Right atrium auricular region (tissue), 2 donors: ENCODE measurements around the gene ABI2. TPM values are rescaled to one million over a fixed set of nuclear protein-coding genes. Genes with fewer than 3 reads are reported as not detected.

Experiments
- DNase-seq: peaks from one replicate; pipeline ENCODE4 v3.0.0-alpha.2; 2019; ENCODE audit warnings: low spot score
- H3K27ac ChIP-seq, 2 donors: fragments of 200-600 bp; sonication (generic); 1 replicate in 1 of 2; 2 replicates in 1 of 2; pipeline ENCODE4 v1.5.1; 2016 to 2019
- H3K27me3 ChIP-seq, 2 donors: fragments of 200-600 bp; sonication (generic); one replicate each; pipeline versions ENCODE4 v1.5.1 to v1.6.0; 2017 to 2019
- H3K36me3 ChIP-seq: fragments of 200-600 bp; sonication (generic); one replicate; pipeline ENCODE4 v1.5.1; 2016
- H3K4me1 ChIP-seq, 2 donors: fragments of 200-600 bp; sonication (generic); one replicate each; pipeline versions ENCODE4 v1.5.1 to v1.6.0; 2017 to 2019
- H3K4me3 ChIP-seq, 2 donors: fragments of 200-600 bp; sonication (generic); 1 replicate in 1 of 2; 2 replicates in 1 of 2; pipeline ENCODE4 v1.5.1; 2017 to 2019; ENCODE audit warnings: mild to moderate bottlenecking in 1 of 2, moderate library complexity in 1 of 2
- H3K9me3 ChIP-seq, 2 donors: fragments of 200-600 bp; sonication (generic); one replicate each; pipeline ENCODE4 v1.5.1; 2019
- total RNA-seq, 2 donors: library from RNA; depleted of rRNA; stranded (reverse); fragments of >200 nt; gene quantifications; one replicate each; pipeline ENCODE4 v1.1.0, GENCODE V29; 2016
- TF ChIP-seq, protein P1 (sequence below), 2 donors: fragments of 200-600 bp; sonication (generic); IDR thresholded peaks; one replicate each; pipeline ENCODE4 v1.5.1; 2019; ENCODE audit warnings: antibody characterized with exemption in 2 of 2

The ABI2 gene
- total RNA-seq, 2 donors from 2014 or later: 41.5 to 52.0 TPM

DNA sequence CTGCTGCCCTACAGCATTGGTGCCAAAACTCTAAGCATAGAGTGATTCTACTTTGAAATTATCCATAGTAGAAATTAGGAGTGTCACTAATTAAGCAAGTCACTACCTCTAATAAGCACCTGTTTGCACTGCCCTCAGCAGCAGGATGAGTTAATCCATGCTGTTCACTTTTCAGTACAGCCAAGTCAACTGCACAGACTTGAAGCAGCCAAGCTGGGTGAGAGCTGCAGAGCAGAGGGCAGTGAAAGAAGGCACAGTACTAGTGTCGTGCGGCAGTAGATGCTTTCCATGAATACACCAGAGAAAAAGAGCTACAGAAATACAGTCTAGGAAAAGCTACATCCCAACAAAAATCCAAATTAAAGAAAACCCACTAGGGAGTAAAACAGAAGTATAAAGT is 108.3 kb downstream of the ABI2 start:
- H3K9me3 ChIP-seq: no peaks in the 10 kb centered on the region
- no peaks in the 10 kb centered on the region for H3K27me3 ChIP-seq
- DNase-seq: no peak
- no peaks in the 10 kb centered on the region for H3K4me1 ChIP-seq
- H3K36me3 ChIP-seq: peaks cover 27% of the 10 kb centered on the region
- no peak overlapping the region for H3K4me3 ChIP-seq
- TF ChIP-seq, protein P1, sequence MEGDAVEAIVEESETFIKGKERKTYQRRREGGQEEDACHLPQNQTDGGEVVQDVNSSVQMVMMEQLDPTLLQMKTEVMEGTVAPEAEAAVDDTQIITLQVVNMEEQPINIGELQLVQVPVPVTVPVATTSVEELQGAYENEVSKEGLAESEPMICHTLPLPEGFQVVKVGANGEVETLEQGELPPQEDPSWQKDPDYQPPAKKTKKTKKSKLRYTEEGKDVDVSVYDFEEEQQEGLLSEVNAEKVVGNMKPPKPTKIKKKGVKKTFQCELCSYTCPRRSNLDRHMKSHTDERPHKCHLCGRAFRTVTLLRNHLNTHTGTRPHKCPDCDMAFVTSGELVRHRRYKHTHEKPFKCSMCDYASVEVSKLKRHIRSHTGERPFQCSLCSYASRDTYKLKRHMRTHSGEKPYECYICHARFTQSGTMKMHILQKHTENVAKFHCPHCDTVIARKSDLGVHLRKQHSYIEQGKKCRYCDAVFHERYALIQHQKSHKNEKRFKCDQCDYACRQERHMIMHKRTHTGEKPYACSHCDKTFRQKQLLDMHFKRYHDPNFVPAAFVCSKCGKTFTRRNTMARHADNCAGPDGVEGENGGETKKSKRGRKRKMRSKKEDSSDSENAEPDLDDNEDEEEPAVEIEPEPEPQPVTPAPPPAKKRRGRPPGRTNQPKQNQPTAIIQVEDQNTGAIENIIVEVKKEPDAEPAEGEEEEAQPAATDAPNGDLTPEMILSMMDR (IDR thresholded peaks at IDR 0.05): no peak
- no peak overlapping the region for H3K27ac ChIP-seq

DNA sequence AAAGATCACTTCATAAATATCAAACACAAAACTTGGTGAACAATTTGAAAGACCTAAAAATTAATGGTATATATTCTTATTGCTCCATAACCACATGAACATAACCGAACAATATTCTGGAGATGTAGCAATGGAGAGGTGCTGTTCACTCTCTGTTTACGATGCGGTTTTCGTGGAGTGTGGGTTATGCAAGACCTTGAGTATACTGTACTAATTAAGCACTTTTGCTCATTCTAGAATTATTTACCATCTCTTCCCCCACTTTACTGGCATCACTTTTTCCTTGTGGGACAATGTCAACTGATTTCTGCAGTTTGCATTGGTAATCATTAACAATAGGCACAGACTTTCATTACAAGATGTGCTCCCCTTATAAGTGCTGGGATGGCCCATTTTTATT is 109.3 kb downstream of the ABI2 start:
- Histone ChIP-seq H3K36me3 (peaks cover 35% of the 10 kb centered on the region), H3K27me3 (no peaks in the 10 kb centered on the region), H3K9me3 (no peaks in the 10 kb centered on the region), H3K4me3 (no peak overlapping the region), H3K27ac (no peak overlapping the region), H3K4me1 (no peaks in the 10 kb centered on the region)
- TF ChIP-seq, protein P1 (IDR thresholded peaks at IDR 0.05): no peak
- no peak for DNase-seq

GRCh38 chr2:203438528-203438927 is 110.3 kb downstream of the ABI2 start:
- Histone ChIP-seq H3K27ac (no peak overlapping the region), H3K4me3 (no peak overlapping the region), H3K4me1 (no peaks in the 10 kb centered on the region), H3K27me3 (no peaks in the 10 kb centered on the region), H3K9me3 (no peaks in the 10 kb centered on the region), H3K36me3 (peaks cover 37% of the 10 kb centered on the region)
- no peak for DNase-seq
- TF ChIP-seq, protein P1 (IDR thresholded peaks at IDR 0.05): no peak

DNA sequence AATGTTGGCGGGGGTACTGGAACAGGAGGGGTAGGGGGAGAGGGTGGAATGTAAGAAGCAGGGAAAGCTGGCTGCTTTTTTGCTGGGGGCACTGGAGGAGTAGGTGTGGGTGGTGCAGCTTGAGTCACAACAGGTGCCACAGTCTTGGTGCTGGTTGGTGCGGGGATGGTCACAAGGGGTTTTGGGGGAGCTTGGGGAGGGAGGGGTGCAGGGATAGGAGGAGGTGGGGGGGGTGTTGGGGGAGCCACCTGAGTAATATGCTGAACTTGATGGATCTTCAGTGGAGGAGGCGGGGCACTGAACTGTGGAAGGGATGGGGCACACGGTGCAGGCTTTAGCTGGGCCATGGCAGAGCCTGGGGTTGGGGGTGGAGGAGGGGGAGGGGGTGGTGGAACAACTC is 112.5 kb downstream of the ABI2 start:
- H3K9me3 ChIP-seq: no peaks in the 10 kb centered on the region
- no peaks in the 10 kb centered on the region for H3K4me1 ChIP-seq
- no peaks in the 10 kb centered on the region for H3K27me3 ChIP-seq
- no peak overlapping the region for H3K4me3 ChIP-seq
- no peak for DNase-seq
- TF ChIP-seq, protein P1 (IDR thresholded peaks at IDR 0.05): no peak
- peaks cover 37% of the 10 kb centered on the region for H3K36me3 ChIP-seq
- H3K27ac ChIP-seq: no peak overlapping the region

DNA sequence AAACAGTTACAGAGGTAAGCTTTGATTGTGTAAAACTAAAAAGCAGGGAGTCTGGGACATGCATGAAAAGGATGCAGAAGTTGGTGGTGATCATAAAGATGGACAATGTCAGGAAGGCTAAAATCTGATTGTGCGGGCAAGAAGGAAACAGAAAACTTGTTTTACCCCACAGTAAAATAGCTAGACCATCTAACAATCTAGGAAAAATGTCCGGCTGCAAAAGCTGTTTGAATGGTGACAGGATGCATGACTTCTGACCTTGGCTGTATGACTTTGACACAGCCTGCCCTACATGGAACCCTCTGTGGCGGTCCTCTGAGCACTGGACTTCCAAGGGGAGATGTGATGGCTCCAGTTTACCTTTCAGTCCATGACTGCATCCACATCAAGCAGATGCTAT is 113.3 kb downstream of the ABI2 start:
- Histone ChIP-seq H3K9me3 (no peaks in the 10 kb centered on the region), H3K4me3 (no peak overlapping the region), H3K4me1 (no peaks in the 10 kb centered on the region), H3K36me3 (peaks cover 43% of the 10 kb centered on the region), H3K27ac (no peak overlapping the region), H3K27me3 (no peaks in the 10 kb centered on the region)
- TF ChIP-seq, protein P1 (IDR thresholded peaks at IDR 0.05): no peak
- DNase-seq: no peak

DNA sequence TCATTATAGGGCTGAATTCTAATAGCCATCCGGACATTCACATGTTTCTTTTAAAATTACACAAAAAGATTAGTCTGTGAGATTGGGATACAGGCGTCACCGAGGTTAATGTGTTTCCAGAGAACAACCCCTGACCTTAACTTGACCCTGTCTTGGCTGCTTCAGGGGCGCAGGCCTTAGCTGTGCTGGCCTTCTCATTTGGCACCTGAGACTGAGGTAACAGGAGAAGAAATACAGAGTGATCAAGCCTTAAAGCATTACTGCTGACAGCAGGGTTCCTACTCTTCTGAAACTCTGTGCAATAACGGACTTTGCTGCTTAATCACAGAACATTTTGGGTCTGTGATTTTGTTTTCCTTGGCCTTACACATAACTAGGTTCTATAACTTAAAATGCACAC is 114.3 kb downstream of the ABI2 start:
- Histone ChIP-seq H3K4me1 (no peaks in the 10 kb centered on the region), H3K27ac (no peak overlapping the region), H3K9me3 (no peaks in the 10 kb centered on the region), H3K36me3 (peaks cover 48% of the 10 kb centered on the region), H3K4me3 (no peak overlapping the region), H3K27me3 (no peaks in the 10 kb centered on the region)
- no peak for DNase-seq
- TF ChIP-seq, protein P1 (IDR thresholded peaks at IDR 0.05): no peak
